OCI-LY1 (cell line): Measurements from ENCODE around the gene BRIP1.

Experiments
- H2AFZ ChIP-seq: fragments of 200-600 bp; sonication (generic), shearing (Covaris generic); 2 replicates; pipeline ENCODE4 v1.6.0; 2014; ENCODE audit warnings: antibody characterized with exemption, mild to moderate bottlenecking, low read length
- H3F3A ChIP-seq: fragments of 200-600 bp; sonication (generic), shearing (Covaris generic); 2 replicates; pipeline ENCODE4 v1.6.0; 2014; ENCODE audit warnings: mild to moderate bottlenecking, antibody characterized with exemption, low read length, moderate library complexity; ENCODE audit not compliant: insufficient read depth
- H3K27ac ChIP-seq: fragments of 200-600 bp; sonication (generic); 2 replicates; pipeline ENCODE4 v1.5.1; 2014; ENCODE audit warnings: low read length, mixed run types, mild to moderate bottlenecking, low read depth; ENCODE audit not compliant: poor library complexity, severe bottlenecking
- H3K27me3 ChIP-seq: fragments of 200-600 bp; sonication (generic); 2 replicates; pipeline ENCODE4 v1.6.0; 2014; ENCODE audit warnings: antibody characterized with exemption, mild to moderate bottlenecking, low read length, moderate library complexity; ENCODE audit not compliant: insufficient read depth
- H3K36me3 ChIP-seq: fragments of 200-600 bp; sonication (generic); 2 replicates; pipeline ENCODE4 v1.6.1; 2014; ENCODE audit warnings: mild to moderate bottlenecking, antibody characterized with exemption, low read length, moderate library complexity, mixed read lengths; ENCODE audit not compliant: insufficient read depth
- H3K4me1 ChIP-seq: fragments of 200-600 bp; sonication (generic); 2 replicates; pipeline ENCODE4 v1.5.1; 2014; ENCODE audit warnings: mild to moderate bottlenecking, low read length, moderate library complexity; ENCODE audit not compliant: insufficient read depth, severe bottlenecking
- H3K4me2 ChIP-seq: fragments of 200-600 bp; sonication (generic), shearing (Covaris generic); 2 replicates; pipeline ENCODE4 v1.6.1; 2014; ENCODE audit warnings: low read length
- H3K4me3 ChIP-seq: fragments of 200-600 bp; sonication (generic); 2 replicates; pipeline ENCODE4 v1.5.1; 2014; ENCODE audit warnings: low read length, low read depth, mild to moderate bottlenecking, mixed read lengths; ENCODE audit not compliant: poor library complexity, severe bottlenecking
- H3K79me2 ChIP-seq: fragments of 200-600 bp; shearing (Covaris generic); 2 replicates; pipeline ENCODE4 v1.6.1; 2016; ENCODE audit warnings: mixed run types, low read length, mixed read lengths; ENCODE audit not compliant: insufficient read depth
- H3K9ac ChIP-seq: fragments of 200-600 bp; sonication (generic), shearing (Covaris generic); 2 replicates; pipeline ENCODE4 v1.6.1; 2014; ENCODE audit warnings: mild to moderate bottlenecking, low read length, mixed read lengths
- H3K9me2 ChIP-seq: fragments of 200-600 bp; sonication (generic), shearing (Covaris generic); 2 replicates; pipeline ENCODE4 v1.6.1; 2014; ENCODE audit warnings: low read depth, mild to moderate bottlenecking, low read length, mixed read lengths
- H3K9me3 ChIP-seq: fragments of 200-600 bp; shearing (Covaris generic); 2 replicates; pipeline ENCODE4 v1.6.1; 2014; ENCODE audit warnings: low read length, mixed read lengths
- H4K20me1 ChIP-seq: fragments of 200-600 bp; sonication (generic), shearing (Covaris generic); 2 replicates; pipeline ENCODE4 v1.6.0; 2016; ENCODE audit warnings: mild to moderate bottlenecking, low read length; ENCODE audit not compliant: insufficient read depth
- CTCF ChIP-seq: fragments of 200-600 bp; sonication (generic), shearing (Covaris generic); IDR thresholded peaks from 2 replicates; pipeline ENCODE4 v1.5.1; 2017; ENCODE audit warnings: mild to moderate bottlenecking, antibody characterized with exemption, low read length, moderate library complexity, mixed read lengths
- EZH2 ChIP-seq: fragments of 200-600 bp; sonication (generic), shearing (Covaris generic); IDR thresholded peaks from 2 replicates; pipeline ENCODE4 v1.8.0; 2017; ENCODE audit warnings: borderline replicate concordance, mixed run types, mild to moderate bottlenecking, antibody characterized with exemption, low read length, moderate library complexity, mixed read lengths

Gene BRIP1

GRCh38 chr17:61758430-61758829 is 104.9 kb downstream of the BRIP1 start:
- no peak overlapping the region for H3K27ac ChIP-seq
- no peaks in the 10 kb centered on the region for H3K9me2 ChIP-seq
- no peak overlapping the region for H3K4me2 ChIP-seq
- no peaks in the 10 kb centered on the region for H3K27me3 ChIP-seq
- H3K79me2 ChIP-seq, result no peaks in the 10 kb centered on the region
- H3K4me3 ChIP-seq, result no peak overlapping the region
- peaks cover 6% of the 10 kb centered on the region; the same call in 1 of the 2 replicates for H3K9me3 ChIP-seq
- peaks cover 60% of the 10 kb centered on the region for H3K36me3 ChIP-seq
- TF ChIP-seq CTCF (no peak), EZH2 (no peak)
- H3F3A ChIP-seq, result no peaks in the 10 kb centered on the region
- no peaks in the 10 kb centered on the region for H3K4me1 ChIP-seq
- no peak overlapping the region for H2AFZ ChIP-seq
- H4K20me1 ChIP-seq, result no peaks in the 10 kb centered on the region
- no peak overlapping the region for H3K9ac ChIP-seq

- no peak overlapping the region for H3K4me3 ChIP-seq
- H3K9me3 ChIP-seq, result peaks cover 5% of the 10 kb centered on the region; the same call in 1 of the 2 replicates
- no peaks in the 10 kb centered on the region for H4K20me1 ChIP-seq
- no peaks in the 10 kb centered on the region for H3K9me2 ChIP-seq
- H3K4me1 ChIP-seq, result no peaks in the 10 kb centered on the region
- no peak overlapping the region for H3K4me2 ChIP-seq
- no peaks in the 10 kb centered on the region for H3F3A ChIP-seq
- no peak for TF ChIP-seq EZH2
- TF ChIP-seq CTCF, result no peak
- no peak overlapping the region for H2AFZ ChIP-seq
- H3K79me2 ChIP-seq, result no peaks in the 10 kb centered on the region
- H3K27ac ChIP-seq, result no peak overlapping the region
- H3K9ac ChIP-seq, result no peak overlapping the region
- no peaks in the 10 kb centered on the region for H3K27me3 ChIP-seq
- H3K36me3 ChIP-seq, result peaks cover 53% of the 10 kb centered on the region
These were observed 106.2 kb downstream of the BRIP1 start for GRCh38 chr17:61757168-61757567.

- H3K9me3 ChIP-seq, result no peaks in the 10 kb centered on the region
- H3K9ac ChIP-seq, result no peak overlapping the region
- no peak overlapping the region for H3K27ac ChIP-seq
- no peak overlapping the region for H3K4me3 ChIP-seq
- H2AFZ ChIP-seq, result no peak overlapping the region
- H3K79me2 ChIP-seq, result no peaks in the 10 kb centered on the region
- no peaks in the 10 kb centered on the region for H4K20me1 ChIP-seq
- H3K36me3 ChIP-seq, result peaks cover 47% of the 10 kb centered on the region
- H3K4me1 ChIP-seq, result no peaks in the 10 kb centered on the region
- no peak for TF ChIP-seq CTCF
- TF ChIP-seq EZH2, result no peak
- H3K9me2 ChIP-seq, result no peaks in the 10 kb centered on the region
- no peak overlapping the region for H3K4me2 ChIP-seq
- no peaks in the 10 kb centered on the region for H3F3A ChIP-seq
- no peaks in the 10 kb centered on the region for H3K27me3 ChIP-seq
These were observed 106.8 kb downstream of the BRIP1 start for GRCh38 chr17:61756561-61756960.
